ENCODE results near the gene C2CD4D. TPM values are rescaled to one million over a fixed set of nuclear protein-coding genes. Genes with fewer than 3 reads are reported as not detected.

Gene C2CD4D
- total RNA-seq, 1 donor from 2014 or later = 1.3 TPM

DNA sequence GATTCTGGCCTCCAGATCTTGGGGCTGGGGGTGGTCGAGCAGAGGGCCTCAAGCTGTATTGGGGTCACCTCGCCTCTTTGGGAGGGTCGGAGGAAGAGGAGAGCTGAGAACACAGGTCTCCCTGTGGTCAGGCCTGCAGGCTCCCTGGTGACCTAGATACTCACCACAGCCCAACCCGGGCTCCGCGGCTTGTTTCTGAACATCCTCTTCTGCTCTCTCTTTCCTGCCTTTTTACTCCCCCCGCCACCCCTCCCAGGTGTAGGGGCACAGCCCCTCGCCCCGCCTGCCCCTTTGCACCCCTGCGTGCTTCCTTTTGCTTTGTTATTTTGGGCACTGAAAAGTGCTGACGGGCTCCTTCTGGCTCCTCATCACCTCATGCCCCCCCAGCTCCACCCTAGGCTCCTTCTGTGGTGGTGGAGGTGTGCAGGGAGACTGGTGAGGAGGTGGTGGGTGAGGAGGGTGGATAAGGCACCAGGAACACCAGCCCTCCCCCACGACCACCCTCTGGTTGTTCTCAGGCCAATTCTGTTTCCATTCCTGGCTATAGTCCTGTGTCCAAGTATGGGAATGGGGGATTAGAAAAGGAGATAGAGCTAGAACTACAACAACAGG, 23.8 kb downstream of the C2CD4D start:
- Mint-ChIP-seq H3K4me1 (ENCODE audit: low read depth) (peaks cover 2% of the 10 kb centered on the region), H3K27me3 (peaks cover 18% of the 10 kb centered on the region), H3K9me3 (ENCODE audit: low read depth) (no peaks in the 10 kb centered on the region), H3K4me3 (ENCODE audit: low read depth) (no peak overlapping the region), H3K36me3 (ENCODE audit: insufficient read depth) (no peaks in the 10 kb centered on the region), H3K27ac (no peak overlapping the region)
- TF ChIP-seq, protein P1, sequence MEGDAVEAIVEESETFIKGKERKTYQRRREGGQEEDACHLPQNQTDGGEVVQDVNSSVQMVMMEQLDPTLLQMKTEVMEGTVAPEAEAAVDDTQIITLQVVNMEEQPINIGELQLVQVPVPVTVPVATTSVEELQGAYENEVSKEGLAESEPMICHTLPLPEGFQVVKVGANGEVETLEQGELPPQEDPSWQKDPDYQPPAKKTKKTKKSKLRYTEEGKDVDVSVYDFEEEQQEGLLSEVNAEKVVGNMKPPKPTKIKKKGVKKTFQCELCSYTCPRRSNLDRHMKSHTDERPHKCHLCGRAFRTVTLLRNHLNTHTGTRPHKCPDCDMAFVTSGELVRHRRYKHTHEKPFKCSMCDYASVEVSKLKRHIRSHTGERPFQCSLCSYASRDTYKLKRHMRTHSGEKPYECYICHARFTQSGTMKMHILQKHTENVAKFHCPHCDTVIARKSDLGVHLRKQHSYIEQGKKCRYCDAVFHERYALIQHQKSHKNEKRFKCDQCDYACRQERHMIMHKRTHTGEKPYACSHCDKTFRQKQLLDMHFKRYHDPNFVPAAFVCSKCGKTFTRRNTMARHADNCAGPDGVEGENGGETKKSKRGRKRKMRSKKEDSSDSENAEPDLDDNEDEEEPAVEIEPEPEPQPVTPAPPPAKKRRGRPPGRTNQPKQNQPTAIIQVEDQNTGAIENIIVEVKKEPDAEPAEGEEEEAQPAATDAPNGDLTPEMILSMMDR (IDR thresholded peaks at IDR 0.05; ENCODE audit: unreplicated experiment) = no peak
- no peak for DNase-seq (ENCODE audit: low spot score, unreplicated experiment)

DNA sequence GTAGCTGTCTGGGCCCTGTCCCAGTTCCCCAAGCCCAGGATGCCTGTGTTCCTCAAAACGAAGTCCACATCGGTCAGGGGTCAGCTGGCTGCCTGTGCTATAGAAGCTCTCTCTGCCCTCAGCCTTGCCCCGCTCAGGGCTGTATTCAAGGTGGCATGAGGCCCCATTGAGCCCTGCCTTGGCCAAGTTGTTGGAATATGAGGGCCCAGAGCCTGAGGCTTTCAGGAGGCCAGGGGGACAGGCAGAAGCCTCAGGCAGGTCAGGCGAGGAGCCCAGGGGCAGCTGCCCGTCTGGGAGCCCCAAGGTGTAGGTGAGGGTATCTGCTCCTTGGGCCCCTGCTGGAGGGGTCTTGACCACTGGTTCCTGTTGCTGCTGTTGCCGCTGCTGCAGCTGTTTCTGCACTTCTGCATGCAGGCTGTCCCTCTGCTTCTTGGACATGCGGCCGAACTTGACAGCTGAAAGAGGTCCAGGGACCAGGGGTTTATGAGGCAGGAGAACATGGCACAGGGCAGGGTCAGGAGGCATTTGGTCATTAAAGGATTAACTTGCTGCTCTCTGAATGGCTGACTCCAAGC, 24.6 kb downstream of the C2CD4D start:
- Mint-ChIP-seq H3K9me3 (ENCODE audit: low read depth) (no peaks in the 10 kb centered on the region), H3K4me1 (ENCODE audit: low read depth) (peaks cover 2% of the 10 kb centered on the region), H3K27me3 (peaks cover 16% of the 10 kb centered on the region), H3K36me3 (ENCODE audit: insufficient read depth) (no peaks in the 10 kb centered on the region), H3K4me3 (ENCODE audit: low read depth) (no peak overlapping the region), H3K27ac (no peak overlapping the region)
- no peak for DNase-seq (ENCODE audit: low spot score, unreplicated experiment)
- TF ChIP-seq, protein P1 (IDR thresholded peaks at IDR 0.05; ENCODE audit: unreplicated experiment) = no peak

DNA sequence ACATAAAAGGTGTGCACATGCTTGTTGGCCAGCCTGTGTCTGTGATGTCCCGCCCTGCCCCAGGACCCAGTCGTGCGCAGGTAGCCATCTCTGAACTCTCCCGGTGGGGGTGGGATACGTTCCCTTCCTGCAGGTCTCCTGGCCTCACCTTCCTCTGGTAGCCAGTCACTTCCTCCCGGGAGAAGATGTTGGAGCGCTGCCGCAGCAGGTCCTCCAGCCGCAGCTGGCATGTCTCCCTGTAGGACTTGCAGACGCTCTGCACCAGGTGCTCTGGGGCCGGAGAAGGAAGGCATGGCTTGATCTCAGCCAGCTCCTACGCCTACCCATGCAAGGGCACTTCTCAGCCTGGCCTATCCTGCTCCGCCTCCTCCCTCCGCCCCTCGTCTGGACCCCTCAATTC, 25.2 kb downstream of the C2CD4D start:
- TF ChIP-seq, protein P1 (IDR thresholded peaks at IDR 0.05; ENCODE audit: unreplicated experiment) = no peak
- no peak for DNase-seq (ENCODE audit: low spot score, unreplicated experiment)
- Mint-ChIP-seq H3K4me3 (ENCODE audit: low read depth) (no peak overlapping the region), H3K36me3 (ENCODE audit: insufficient read depth) (no peaks in the 10 kb centered on the region), H3K4me1 (ENCODE audit: low read depth) (peaks cover 2% of the 10 kb centered on the region), H3K9me3 (ENCODE audit: low read depth) (no peaks in the 10 kb centered on the region), H3K27me3 (peaks cover 16% of the 10 kb centered on the region), H3K27ac (no peak overlapping the region)

DNA sequence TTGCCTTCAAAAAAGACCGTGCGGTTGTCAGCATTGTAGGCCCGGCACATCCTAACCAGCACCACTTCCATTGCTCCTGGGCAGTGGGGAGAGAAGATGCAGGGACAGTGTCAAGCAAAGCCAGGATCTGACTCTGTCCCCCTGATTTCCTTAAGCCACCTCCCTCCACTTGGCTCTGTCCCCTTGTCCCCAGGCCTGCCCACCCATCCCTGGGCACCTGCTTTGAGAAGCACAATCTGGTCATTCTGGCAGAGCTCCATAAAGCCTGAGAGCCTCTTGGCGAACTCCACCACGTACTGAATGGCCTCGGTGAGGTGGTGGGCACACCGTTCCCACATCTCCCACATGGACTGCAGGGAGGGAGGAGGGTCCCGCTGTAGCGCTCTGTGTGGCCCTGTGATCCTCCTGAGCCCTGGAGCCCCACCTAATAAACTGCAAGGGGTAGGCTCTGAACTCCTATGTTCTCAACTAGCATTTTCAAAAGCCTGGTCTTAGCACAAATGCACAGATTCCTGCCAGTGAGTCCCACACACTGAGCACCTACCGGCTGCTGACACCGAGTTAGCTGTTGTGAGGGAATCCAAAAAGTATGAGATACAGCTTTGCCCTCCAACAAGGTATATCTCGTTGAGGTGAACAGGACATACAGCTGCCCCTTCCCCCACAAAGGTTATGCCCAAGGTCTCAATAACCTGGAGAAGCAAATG, 26.2 kb downstream of the C2CD4D start:
- TF ChIP-seq, protein P1 (IDR thresholded peaks at IDR 0.05; ENCODE audit: unreplicated experiment) = no peak
- DNase-seq (ENCODE audit: low spot score, unreplicated experiment) = no peak
- Mint-ChIP-seq H3K9me3 (ENCODE audit: low read depth) (no peaks in the 10 kb centered on the region), H3K27ac (no peak overlapping the region), H3K36me3 (ENCODE audit: insufficient read depth) (no peaks in the 10 kb centered on the region), H3K27me3 (peaks cover 20% of the 10 kb centered on the region), H3K4me1 (ENCODE audit: low read depth) (peaks cover 2% of the 10 kb centered on the region), H3K4me3 (ENCODE audit: low read depth) (no peak overlapping the region)

DNA sequence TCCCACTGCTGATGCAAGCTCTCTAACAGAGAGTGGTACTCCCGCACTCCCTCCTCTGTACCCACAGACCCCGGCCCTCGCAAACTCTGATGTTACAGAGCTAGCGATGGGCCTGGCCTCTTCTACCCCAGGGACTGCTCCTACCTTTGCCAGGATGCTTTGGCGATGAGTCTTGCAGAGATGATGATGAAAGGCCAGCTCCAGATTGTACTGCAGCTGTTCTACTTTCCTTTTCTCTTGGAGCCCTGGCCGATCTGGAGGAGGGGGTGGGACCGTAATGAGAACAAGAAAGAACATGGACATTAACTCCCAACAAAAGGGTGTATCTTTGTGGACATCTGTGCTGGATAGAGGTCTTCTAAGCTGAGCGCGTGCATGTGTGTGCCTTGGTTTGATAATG, 28.4 kb downstream of the C2CD4D start:
- Mint-ChIP-seq H3K27ac (no peak overlapping the region), H3K36me3 (ENCODE audit: insufficient read depth) (no peaks in the 10 kb centered on the region), H3K9me3 (ENCODE audit: low read depth) (no peaks in the 10 kb centered on the region), H3K27me3 (peaks cover 29% of the 10 kb centered on the region), H3K4me3 (ENCODE audit: low read depth) (no peak overlapping the region), H3K4me1 (ENCODE audit: low read depth) (no peaks in the 10 kb centered on the region)
- TF ChIP-seq, protein P1 (IDR thresholded peaks at IDR 0.05; ENCODE audit: unreplicated experiment) = no peak
- DNase-seq (ENCODE audit: low spot score, unreplicated experiment) = no peak
